ENCODE data around the gene LHB.
A peak's percentile ranks its signal among the peaks of the same experiment; 100 is the strongest.
"Not testable (repeated sequence)": the region's sequence is repeated elsewhere in the genome, so short reads cannot be mapped to it uniquely, and the experiment has no call there.

Gene LHB

GRCh38 chr19:49017041-49017665 is at the start of gene LHB:
LHB (minus strand) TSS chr19:49017091; CDS start chr19:49017081, 10 bp downstream.
- no peak for DNase-seq

GRCh38 chr19:49065905-49066512 is 49.1 kb upstream of the LHB start:
- no peak for DNase-seq

- no peak for DNase-seq
Observed at GRCh38 chr19:49064768-49065611, 48.1 kb upstream of the LHB start, which contains the start of gene NTF4. NTF4 (minus strand) TSS chr19:49064818; CDS start chr19:49061997, 2,821 bp downstream.

- no peak for DNase-seq
Observed at GRCh38 chr19:49064029-49064629, 47.2 kb upstream of the LHB start.

- no peak for DNase-seq
Observed at GRCh38 chr19:49061445-49061844, 44.6 kb upstream of the LHB start.

GRCh38 chr19:49061000-49061399 is 44.1 kb upstream of the LHB start:
- DNase-seq: no peak

- no peak for DNase-seq
Observed at GRCh38 chr19:49059053-49059452, 42.2 kb upstream of the LHB start.

- DNase-seq: peak; percentile 39
Observed at GRCh38 chr19:49058562-49058961, 41.7 kb upstream of the LHB start.

- DNase-seq: no peak
Observed at GRCh38 chr19:49057636-49058234, 40.8 kb upstream of the LHB start, which contains the start of gene CGB7. CGB7 (minus strand) TSS chr19:49057749; CDS start chr19:49055375, 2,374 bp downstream.

- not testable (repeated sequence) for DNase-seq
Observed at GRCh38 chr19:49056902-49057596, 40.2 kb upstream of the LHB start.

GRCh38 chr19:49056101-49056901 is 39.4 kb upstream of the LHB start:
- peak; percentile 63 for DNase-seq

- not testable (repeated sequence) for DNase-seq
Observed at GRCh38 chr19:49050376-49051033, 33.6 kb upstream of the LHB start.

GRCh38 chr19:49049834-49050233 is 32.9 kb upstream of the LHB start:
- DNase-seq: not testable (repeated sequence)

- not testable (repeated sequence) for DNase-seq
Observed at GRCh38 chr19:49049011-49049410, 32.1 kb upstream of the LHB start, which contains the start of gene CGB8. CGB8 (minus strand) TSS chr19:49049111; CDS start chr19:49048739, 372 bp downstream.

GRCh38 chr19:49043548-49043947 is 26.7 kb upstream of the LHB start, which contains the start of gene CGB5:
CGB5 (plus strand) TSS chr19:49043848; CDS start chr19:49044210, 362 bp downstream.
- not testable (repeated sequence) for DNase-seq

- DNase-seq: not testable (repeated sequence)
Observed at GRCh38 chr19:49042666-49043065, 25.8 kb upstream of the LHB start.

GRCh38 chr19:49042177-49042576 is 25.3 kb upstream of the LHB start:
- DNase-seq: no peak

- not testable (repeated sequence) for DNase-seq
Observed at GRCh38 chr19:49039736-49040135, 22.8 kb upstream of the LHB start.

GRCh38 chr19:49038557-49039276 is 21.8 kb upstream of the LHB start:
- not testable (repeated sequence) for DNase-seq

- not testable (repeated sequence) for DNase-seq
Observed at GRCh38 chr19:49038111-49038510, 21.2 kb upstream of the LHB start.

Measured in stimulated activated CD4-positive, alpha-beta T cell treated with anti-CD3 and anti-CD28 coated beads, Interleukin-4, amount 100 ng/mL, for 1 hour (primary cell).